HepG2 (cell line): ENCODE data around the gene HPCAL1. TPM values are rescaled to one million over a fixed set of nuclear protein-coding genes. Genes with fewer than 3 reads are reported as not detected.

Experiments used
- AHR ChIP-seq: IDR thresholded peaks from 2 replicates; pipeline ENCODE4 v1.6.1; 2018; ENCODE audit warnings: missing genetic modification reagents, missing compliant biosample characterization
- GTF3A ChIP-seq: sonication (generic); formaldehyde crosslinking; conservative IDR thresholded peaks from 2 replicates; pipeline ENCODE4 v1.4.0; 2020; ENCODE audit warnings: mild to moderate bottlenecking, missing genetic modification reagents
- HNRNPH1 ChIP-seq: fragments of 200-400 bp; formaldehyde crosslinking; optimal IDR thresholded peaks from 2 replicates; pipeline ENCODE3; 2017; ENCODE audit warnings: mild to moderate bottlenecking, low read depth, low read length
- TBX2 ChIP-seq: sonication (generic); formaldehyde crosslinking; IDR thresholded peaks from 2 replicates; pipeline ENCODE4 v1.5.0; 2020; ENCODE audit warnings: missing genetic modification reagents, mild to moderate bottlenecking, borderline replicate concordance
- polyA plus RNA-seq, 8 experiments: library from polyadenylated mRNA; depleted of rRNA in 3 of 8; stranded (reverse) in 7 of 8; unstranded in 1 of 8; fragments of >200 nt; fragmentation: Illumina TruSeq in 4 of 8; extraction: Trizol in 4 of 8; gene quantifications; 2 replicates each; pipeline versions ENCODE4 v1.2.1 to v1.2.3, GENCODE V29; 2011 to 2016; ENCODE audit warnings: low read depth in 4 of 8, missing spikeins in 1 of 8, mixed read lengths in 1 of 8; ENCODE audit not compliant: insufficient read depth in 1 of 8
- total RNA-seq, 5 experiments: library from RNA; depleted of rRNA; stranded (reverse); fragments of >200 nt; fragmentation: Illumina TruSeq; extraction: Trizol; gene quantifications; 2 replicates each; pipeline ENCODE4 v1.2.3, GENCODE V29; 2016; ENCODE audit warnings: low read depth in 1 of 5
- TF ChIP-seq, protein P1 (sequence below), 2 experiments: sonication (generic) in 1 of 2; formaldehyde crosslinking in 1 of 2; IDR thresholded peaks; 2 replicates each; pipeline versions ENCODE4 v1.6.1 to v1.9.0; 2014 to 2022; ENCODE audit warnings: antibody characterized with exemption in 1 of 2, borderline replicate concordance in 1 of 2, inconsistent platforms in 1 of 2, low read depth in 1 of 2, missing genetic modification reagents in 1 of 2
- TF ChIP-seq, protein P2 (sequence below): sonication (generic); formaldehyde crosslinking; IDR thresholded peaks from 2 replicates; pipeline ENCODE4 v1.5.1; 2020; ENCODE audit warnings: mild to moderate bottlenecking, missing genetic modification reagents
- TF ChIP-seq, protein P3 (sequence below): sonication (generic); formaldehyde crosslinking; IDR thresholded peaks from 2 replicates; pipeline ENCODE4 v1.8.0; 2022; ENCODE audit warnings: mild to moderate bottlenecking, missing genetic modification reagents, borderline replicate concordance
- TF ChIP-seq, protein P4 (sequence below): IDR thresholded peaks from 2 replicates; pipeline ENCODE4 v1.6.1; 2016; ENCODE audit warnings: low read depth, borderline replicate concordance

HPCAL1 gene
- total and polyA plus RNA-seq, 2 of the 13 experiments (the other 11 are each of a cell fraction or from before 2014, with no cell fraction given), result 29.5 to 29.9 TPM

DNA sequence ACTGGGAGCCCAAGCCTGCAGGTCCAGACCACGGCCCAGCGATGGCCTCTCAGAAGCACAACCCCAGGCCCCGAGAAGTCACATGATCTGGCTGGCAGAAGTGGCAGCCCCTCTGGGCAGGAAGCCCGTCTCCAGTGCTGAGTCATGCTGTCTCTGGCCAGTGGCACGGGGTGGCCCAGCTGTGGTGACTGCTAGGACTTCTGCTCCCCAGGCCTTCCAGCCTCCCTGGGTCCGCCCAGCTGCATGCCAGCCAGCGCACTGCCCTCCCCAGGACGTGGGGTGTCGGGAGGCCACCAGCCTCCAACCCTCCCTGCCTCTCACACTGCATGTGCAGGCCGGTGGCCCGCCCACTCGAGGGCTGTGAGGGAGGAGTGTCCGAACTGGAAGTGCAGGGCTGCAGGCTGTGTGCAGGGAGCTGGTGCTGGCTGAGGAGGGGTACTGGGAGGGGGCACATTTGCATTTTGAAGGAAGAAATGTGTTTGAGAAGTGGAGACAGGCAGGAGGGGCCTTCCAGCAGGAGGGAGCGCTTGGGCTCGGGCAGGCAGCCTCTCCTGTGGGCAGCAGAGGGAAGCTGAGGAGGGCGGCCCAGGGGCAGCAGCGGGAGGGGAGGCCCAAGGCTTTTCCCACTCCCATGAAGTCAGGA, 17.0 kb upstream of the HPCAL1 start (continued):
- TF ChIP-seq, protein P1, sequence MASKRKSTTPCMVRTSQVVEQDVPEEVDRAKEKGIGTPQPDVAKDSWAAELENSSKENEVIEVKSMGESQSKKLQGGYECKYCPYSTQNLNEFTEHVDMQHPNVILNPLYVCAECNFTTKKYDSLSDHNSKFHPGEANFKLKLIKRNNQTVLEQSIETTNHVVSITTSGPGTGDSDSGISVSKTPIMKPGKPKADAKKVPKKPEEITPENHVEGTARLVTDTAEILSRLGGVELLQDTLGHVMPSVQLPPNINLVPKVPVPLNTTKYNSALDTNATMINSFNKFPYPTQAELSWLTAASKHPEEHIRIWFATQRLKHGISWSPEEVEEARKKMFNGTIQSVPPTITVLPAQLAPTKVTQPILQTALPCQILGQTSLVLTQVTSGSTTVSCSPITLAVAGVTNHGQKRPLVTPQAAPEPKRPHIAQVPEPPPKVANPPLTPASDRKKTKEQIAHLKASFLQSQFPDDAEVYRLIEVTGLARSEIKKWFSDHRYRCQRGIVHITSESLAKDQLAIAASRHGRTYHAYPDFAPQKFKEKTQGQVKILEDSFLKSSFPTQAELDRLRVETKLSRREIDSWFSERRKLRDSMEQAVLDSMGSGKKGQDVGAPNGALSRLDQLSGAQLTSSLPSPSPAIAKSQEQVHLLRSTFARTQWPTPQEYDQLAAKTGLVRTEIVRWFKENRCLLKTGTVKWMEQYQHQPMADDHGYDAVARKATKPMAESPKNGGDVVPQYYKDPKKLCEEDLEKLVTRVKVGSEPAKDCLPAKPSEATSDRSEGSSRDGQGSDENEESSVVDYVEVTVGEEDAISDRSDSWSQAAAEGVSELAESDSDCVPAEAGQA (IDR thresholded peaks at IDR 0.05; ENCODE audit: low read depth), result 0 out of 2 replicates have a peak, but pooled peaks have one; percentile 9
- TF ChIP-seq, protein P1 (CRISPR knock-in tag; IDR thresholded peaks at IDR 0.05; ENCODE audit: borderline replicate concordance), result no peak
- peak; percentile 75; the same call in 1 of the 2 replicates for TF ChIP-seq GTF3A
- TF ChIP-seq, protein P2, sequence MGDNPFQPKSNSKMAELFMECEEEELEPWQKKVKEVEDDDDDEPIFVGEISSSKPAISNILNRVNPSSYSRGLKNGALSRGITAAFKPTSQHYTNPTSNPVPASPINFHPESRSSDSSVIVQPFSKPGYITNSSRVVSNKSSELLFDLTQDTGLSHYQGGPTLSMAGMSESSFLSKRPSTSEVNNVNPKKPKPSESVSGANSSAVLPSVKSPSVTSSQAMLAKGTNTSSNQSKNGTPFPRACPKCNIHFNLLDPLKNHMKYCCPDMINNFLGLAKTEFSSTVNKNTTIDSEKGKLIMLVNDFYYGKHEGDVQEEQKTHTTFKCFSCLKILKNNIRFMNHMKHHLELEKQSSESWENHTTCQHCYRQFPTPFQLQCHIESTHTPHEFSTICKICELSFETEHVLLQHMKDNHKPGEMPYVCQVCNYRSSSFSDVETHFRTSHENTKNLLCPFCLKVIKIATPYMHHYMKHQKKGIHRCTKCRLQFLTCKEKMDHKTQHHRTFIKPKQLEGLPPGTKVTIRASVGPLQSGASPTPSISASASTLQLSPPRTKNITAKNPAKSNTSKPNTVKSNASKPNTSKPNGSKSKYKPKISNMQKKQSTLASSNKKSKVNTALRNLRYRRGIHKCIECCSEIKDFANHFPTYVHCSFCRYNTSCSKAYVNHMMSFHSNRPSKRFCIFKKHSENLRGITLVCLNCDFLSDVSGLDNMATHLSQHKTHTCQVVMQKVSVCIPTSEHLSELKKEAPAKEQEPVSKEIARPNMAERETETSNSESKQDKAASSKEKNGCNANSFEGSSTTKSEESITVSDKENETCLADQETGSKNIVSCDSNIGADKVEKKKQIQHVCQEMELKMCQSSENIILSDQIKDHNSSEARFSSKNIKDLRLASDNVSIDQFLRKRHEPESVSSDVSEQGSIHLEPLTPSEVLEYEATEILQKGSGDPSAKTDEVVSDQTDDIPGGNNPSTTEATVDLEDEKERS, result peak; percentile 62; the same call in 1 of the 2 replicates
- no peak for TF ChIP-seq HNRNPH1
- TF ChIP-seq, protein P3, sequence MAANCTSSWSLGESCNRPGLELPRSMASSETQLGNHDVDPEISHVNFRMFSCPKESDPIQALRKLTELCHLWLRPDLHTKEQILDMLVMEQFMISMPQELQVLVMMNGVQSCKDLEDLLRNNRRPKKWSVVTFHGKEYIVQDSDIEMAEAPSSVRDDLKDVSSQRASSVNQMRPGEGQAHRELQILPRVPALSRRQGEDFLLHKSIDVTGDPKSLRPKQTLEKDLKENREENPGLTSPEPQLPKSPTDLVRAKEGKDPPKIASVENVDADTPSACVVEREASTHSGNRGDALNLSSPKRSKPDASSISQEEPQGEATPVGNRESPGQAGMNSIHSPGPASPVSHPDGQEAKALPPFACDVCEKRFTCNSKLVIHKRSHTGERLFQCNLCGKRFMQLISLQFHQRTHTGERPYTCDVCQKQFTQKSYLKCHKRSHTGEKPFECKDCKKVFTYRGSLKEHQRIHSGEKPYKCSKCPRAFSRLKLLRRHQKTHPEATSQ, result peak; percentile 79; the same call in 1 of the 2 replicates
- TF ChIP-seq, protein P4, sequence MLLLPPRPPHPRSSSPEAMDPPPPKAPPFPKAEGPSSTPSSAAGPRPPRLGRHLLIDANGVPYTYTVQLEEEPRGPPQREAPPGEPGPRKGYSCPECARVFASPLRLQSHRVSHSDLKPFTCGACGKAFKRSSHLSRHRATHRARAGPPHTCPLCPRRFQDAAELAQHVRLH (CRISPR knock-in tag), result peak; percentile 68; the same call in 1 of the 2 replicates
- TF ChIP-seq TBX2 (CRISPR knock-in tag), result peak; percentile 82
- peak; percentile 71; the same call in 1 of the 2 replicates for TF ChIP-seq AHR (CRISPR knock-in tag)
